H1 (cell line): ENCODE data around the gene LYPD3. TPM values are rescaled to one million over a fixed set of nuclear protein-coding genes. Genes with fewer than 3 reads are reported as not detected.
A peak's percentile ranks its signal among the peaks of the same experiment; 100 is the strongest.

Experiments used
- CTCF ChIA-PET: fragments of 300-600 bp; sonication (Branson Sonifier 250); formaldehyde crosslinking; loops from one replicate; lab custom pipeline; 2021; ENCODE audit not compliant: partially characterized antibody; lab: Charles Lee
- POLR2A ChIA-PET: fragments of 300-600 bp; sonication (Branson Sonifier 250); formaldehyde crosslinking; loops from one replicate; lab custom pipeline; 2021; ENCODE audit warnings: inconsistent platforms; ENCODE audit not compliant: partially characterized antibody; lab: Charles Lee
- DNase-seq, 2 experiments: peaks; one replicate each; pipeline versions ENCODE4 v3.0.0 to v3.0.0-alpha.2; 2010 to 2022; ENCODE audit warnings: low spot score in 2 of 2, low read depth in 1 of 2, mixed read lengths in 1 of 2
- FAIRE-seq: peaks from 2 replicates; lab custom pipeline; 2011; peaks lifted over from hg19 to GRCh38; lab: Jason Lieb, UNC
- H2AFZ ChIP-seq: 2 replicates; pipeline ENCODE4 v1.8.1; 2012; ENCODE audit warnings: low read length, inconsistent platforms
- H2AK5ac ChIP-seq: 2 replicates; pipeline ENCODE4 v1.6.1; 2013; ENCODE audit warnings: low read depth, low read length
- H2BK120ac ChIP-seq: replicated peaks from 2 replicates; pipeline ENCODE3; 2013; ENCODE audit warnings: low read depth, low read length, inconsistent platforms
- H2BK12ac ChIP-seq: 2 replicates; pipeline ENCODE4 v1.6.1; 2013; ENCODE audit warnings: low read depth, low read length
- H2BK15ac ChIP-seq: 2 replicates; pipeline ENCODE4 v1.6.1; 2013; ENCODE audit warnings: low read length
- H2BK20ac ChIP-seq: 2 replicates; pipeline ENCODE4 v1.6.1; 2013; ENCODE audit warnings: low read length
- H2BK5ac ChIP-seq: 2 replicates; pipeline ENCODE4 v1.6.1; 2013; ENCODE audit warnings: low read depth, low read length
- H3K14ac ChIP-seq: 2 replicates; pipeline ENCODE4 v1.6.1; 2013; ENCODE audit warnings: inconsistent platforms; ENCODE audit not compliant: insufficient read length
- H3K18ac ChIP-seq: 2 replicates; pipeline ENCODE4 v1.6.1; 2013; ENCODE audit warnings: low read length; ENCODE audit errors: extremely low read depth
- H3K23ac ChIP-seq: 2 replicates; pipeline ENCODE4 v1.6.1; 2013; ENCODE audit warnings: inconsistent platforms; ENCODE audit not compliant: insufficient read length
- H3K23me2 ChIP-seq: 2 replicates; pipeline ENCODE4 v1.6.1; 2013; ENCODE audit warnings: low read depth, low read length
- H3K27ac ChIP-seq: 2 replicates; pipeline ENCODE4 v1.6.1; 2011; ENCODE audit warnings: low read depth, low read length, inconsistent platforms
- H3K27me3 ChIP-seq, 4 experiments: replicated peaks in 1 of 4; 1 replicate in 1 of 4; 2 replicates in 3 of 4; pipeline versions ENCODE4 v1.6.1 to v1.8.1; 2011 to 2013; ENCODE audit warnings: low read length in 3 of 4, mild to moderate bottlenecking in 3 of 4, inconsistent platforms in 2 of 4, mixed read lengths in 2 of 4, moderate library complexity in 1 of 4; ENCODE audit not compliant: control insufficient read depth in 3 of 4, insufficient read depth in 3 of 4; ENCODE audit errors: extremely low read depth in 1 of 4
- H3K36me3 ChIP-seq, 4 experiments: 2 replicates each; pipeline versions ENCODE4 v1.6.1 to v1.8.1; 2011 to 2013; ENCODE audit warnings: mild to moderate bottlenecking in 4 of 4, low read length in 3 of 4, moderate library complexity in 2 of 4, control low read depth in 1 of 4, inconsistent platforms in 1 of 4; ENCODE audit not compliant: insufficient read depth in 4 of 4, control insufficient read depth in 2 of 4
- H3K4ac ChIP-seq: replicated peaks from 2 replicates; pipeline ENCODE3; 2013; ENCODE audit warnings: low read length, low read depth, mixed read lengths, inconsistent platforms; ENCODE audit not compliant: insufficient read length
- H3K4me1 ChIP-seq, 4 experiments: replicated peaks in 1 of 4; 1 replicate in 1 of 4; 2 replicates in 3 of 4; pipeline versions ENCODE4 v1.6.1 to v1.8.1; 2011 to 2013; ENCODE audit warnings: low read length in 3 of 4, inconsistent platforms in 2 of 4, mixed read lengths in 1 of 4; ENCODE audit not compliant: insufficient read depth in 4 of 4, control insufficient read depth in 3 of 4
- H3K4me2 ChIP-seq, 2 experiments: 2 replicates each; pipeline versions ENCODE4 v1.6.1 to v1.8.1; 2011 to 2013; ENCODE audit warnings: low read depth in 2 of 2, low read length in 2 of 2, control low read depth in 1 of 2, inconsistent platforms in 1 of 2, mild to moderate bottlenecking in 1 of 2; ENCODE audit not compliant: insufficient read depth in 1 of 2
- H3K4me3 ChIP-seq, 4 experiments: fragments of 200-600, 300-600 bp in 1 of 4; sonication (generic), shearing (Covaris generic), sonication (Bioruptor Twin) in 1 of 4; 2 replicates each; pipeline versions ENCODE4 v1.5.1 to v1.8.1; 2011 to 2016; ENCODE audit warnings: low read length in 4 of 4, low read depth in 3 of 4, control low read depth in 2 of 4, inconsistent platforms in 2 of 4, mild to moderate bottlenecking in 2 of 4, mixed read lengths in 1 of 4, moderate library complexity in 1 of 4; ENCODE audit not compliant: insufficient read depth in 2 of 4; ENCODE audit errors: extremely low read depth in 1 of 4
- H3K56ac ChIP-seq: replicated peaks from 2 replicates; pipeline ENCODE3; 2013; ENCODE audit warnings: low read depth, mild to moderate bottlenecking, mixed read lengths, low read length, inconsistent platforms; ENCODE audit not compliant: insufficient read length
- H3K79me1 ChIP-seq: 2 replicates; pipeline ENCODE4 v1.6.1; 2013; ENCODE audit warnings: low read depth, low read length, control low read depth
- H3K79me2 ChIP-seq, 2 experiments: 2 replicates each; pipeline versions ENCODE4 v1.6.1 to v1.8.1; 2012 to 2013; ENCODE audit warnings: low read length in 2 of 2, mild to moderate bottlenecking in 2 of 2, inconsistent platforms in 1 of 2; ENCODE audit not compliant: insufficient read depth in 2 of 2, control insufficient read depth in 1 of 2
- H3K9ac ChIP-seq, 4 experiments: replicated peaks in 1 of 4; 1 replicate in 1 of 4; 2 replicates in 3 of 4; pipeline versions ENCODE4 v1.6.1 to v1.8.1; 2011 to 2013; ENCODE audit warnings: low read depth in 3 of 4, low read length in 3 of 4, control low read depth in 2 of 4, mild to moderate bottlenecking in 2 of 4, moderate library complexity in 2 of 4, inconsistent platforms in 1 of 4; ENCODE audit errors: extremely low read depth in 1 of 4
- H3K9me3 ChIP-seq, 2 experiments: 2 replicates each; pipeline versions ENCODE4 v1.6.1 to v1.8.1; 2012 to 2013; ENCODE audit warnings: mild to moderate bottlenecking in 2 of 2, moderate library complexity in 2 of 2, control low read depth in 1 of 2, inconsistent platforms in 1 of 2, low read depth in 1 of 2, low read length in 1 of 2, mixed read lengths in 1 of 2; ENCODE audit not compliant: insufficient read depth in 2 of 2
- H4K20me1 ChIP-seq, 2 experiments: replicated peaks in 1 of 2; 2 replicates each; pipeline versions ENCODE3 to v1.8.1; 2011 to 2013; ENCODE audit warnings: inconsistent platforms in 2 of 2, low read length in 2 of 2, mild to moderate bottlenecking in 1 of 2; ENCODE audit not compliant: insufficient read depth in 2 of 2, control insufficient read depth in 1 of 2
- H4K5ac ChIP-seq: 2 replicates; pipeline ENCODE4 v1.6.1; 2013; ENCODE audit warnings: low read length, low read depth, mixed read lengths, inconsistent platforms; ENCODE audit not compliant: insufficient read length
- H4K8ac ChIP-seq: 2 replicates; pipeline ENCODE4 v1.8.0; 2013; ENCODE audit warnings: mild to moderate bottlenecking, moderate library complexity, low read length, inconsistent platforms; ENCODE audit not compliant: insufficient read depth; ENCODE audit errors: extremely low read depth
- H4K91ac ChIP-seq: replicated peaks from 2 replicates; pipeline ENCODE3; 2013; ENCODE audit warnings: low read length, mixed read lengths, inconsistent platforms; ENCODE audit not compliant: insufficient read length
- BACH1 ChIP-seq: IDR thresholded peaks from 2 replicates; pipeline ENCODE4 v1.6.1; 2012; ENCODE audit warnings: low read length, improper control_type of control experiment
- CBX8 ChIP-seq: fragments of 300-800, 300-1000 bp; sonication (generic); IDR thresholded peaks from 2 replicates; pipeline ENCODE4 v1.7.1; 2016; ENCODE audit warnings: low read depth, low read length, borderline replicate concordance
- EP300 ChIP-seq, 2 experiments: IDR thresholded peaks; 1 replicate in 1 of 2; 2 replicates in 1 of 2; pipeline ENCODE4 v1.6.1; 2011 to 2012; ENCODE audit warnings: low read depth in 2 of 2, low read length in 2 of 2, mild to moderate bottlenecking in 2 of 2, borderline replicate concordance in 1 of 2, inconsistent platforms in 1 of 2, moderate library complexity in 1 of 2
- GTF2F1 ChIP-seq: IDR thresholded peaks from 2 replicates; pipeline ENCODE4 v1.6.1; 2012; ENCODE audit warnings: low read depth, low read length, improper control_type of control experiment, borderline replicate concordance
- NRF1 ChIP-seq: IDR thresholded peaks from 2 replicates; pipeline ENCODE4 v1.6.1; 2011; ENCODE audit warnings: mild to moderate bottlenecking, low read depth, low read length, improper control_type of control experiment
- POLR2AphosphoS5 ChIP-seq: IDR thresholded peaks from 2 replicates; pipeline ENCODE4 v1.6.1; 2011; ENCODE audit warnings: low read depth, low read length
- RAD21 ChIP-seq, 2 experiments: IDR thresholded peaks in 1 of 2; conservative IDR thresholded peaks in 1 of 2; 2 replicates each; pipeline ENCODE4 v1.6.1; 2011; ENCODE audit warnings: low read depth in 2 of 2, low read length in 2 of 2, improper control_type of control experiment in 1 of 2, inconsistent platforms in 1 of 2, mild to moderate bottlenecking in 1 of 2, moderate library complexity in 1 of 2
- RBBP5 ChIP-seq: IDR thresholded peaks from 2 replicates; pipeline ENCODE4 v1.7.1; 2012; ENCODE audit warnings: low read depth, mild to moderate bottlenecking, inconsistent platforms, low read length, moderate library complexity, borderline replicate concordance
- RNF2 ChIP-seq: fragments of 200-900, 300-1000 bp; sonication (generic); IDR thresholded peaks from 2 replicates; pipeline ENCODE4 v1.7.1; 2016; ENCODE audit warnings: borderline replicate concordance, low read depth, mild to moderate bottlenecking, antibody characterized with exemption, low read length; ENCODE audit not compliant: poor library complexity, severe bottlenecking; ENCODE audit errors: missing control alignments
- SP2 ChIP-seq: IDR thresholded peaks from 2 replicates; pipeline ENCODE4 v1.6.1; 2012; ENCODE audit warnings: mild to moderate bottlenecking, low read length, inconsistent platforms
- TCF12 ChIP-seq: IDR thresholded peaks from 2 replicates; pipeline ENCODE4 v1.6.1; 2011; ENCODE audit warnings: low read depth, mild to moderate bottlenecking, low read length
- TEAD4 ChIP-seq: IDR thresholded peaks from 2 replicates; pipeline ENCODE4 v1.6.1; 2012; ENCODE audit warnings: low read depth, low read length, inconsistent platforms, mixed read lengths
- ZNF274 ChIP-seq: IDR thresholded peaks from 2 replicates; pipeline ENCODE4 v1.7.0; 2012; ENCODE audit warnings: low read length, borderline replicate concordance; ENCODE audit errors: extremely low read depth
- WGBS, 2 experiments: shearing (Covaris generic) in 1 of 2; methylation state at CpG; one replicate each; pipeline versions ENCODE4 v1.1.6 to v1.1.7; 2013 to 2015; ENCODE audit warnings: low lambda C conversion rate in 2 of 2, mixed read lengths in 2 of 2, inconsistent platforms in 1 of 2, low coverage in 1 of 2, missing lambda C conversion rate in 1 of 2; ENCODE audit not compliant: insufficient replicate concordance in 2 of 2, insufficient coverage in 1 of 2, insufficient read length in 1 of 2; ENCODE audit errors: extremely low coverage in 1 of 2, missing lambda C conversion rate in 1 of 2; 5-methylcytosine and 5-hydroxymethylcytosine counted together
- polyA plus RNA-seq, 7 experiments: library from polyadenylated mRNA; depleted of rRNA in 3 of 7; stranded (reverse) in 5 of 7; unstranded in 2 of 7; fragments of >200 nt in 5 of 7; fragments of 200-250 nt in 2 of 7; gene quantifications; 1 replicate in 5 of 7; 2 replicates in 1 of 7; 4 replicates in 1 of 7; pipeline versions ENCODE4 v1.2.1 to v1.2.3, GENCODE V29; 2011 to 2013; ENCODE audit warnings: missing spikeins in 2 of 7, mixed read lengths in 2 of 7
- total RNA-seq: library from RNA; stranded (reverse); fragmentation: NEBNext Ultra II Directional; extraction: Animal tissue kit (Norgen Biotek cat#: 25700); gene quantifications from 2 replicates; pipeline ENCODE4 v1.2.1, GENCODE V29; 2021

Gene LYPD3
- total and polyA plus RNA-seq, 2 of the 8 experiments (the other 6 are each of a cell fraction or from before 2014, with no cell fraction given): 4.1 to 16.4 TPM

DNA sequence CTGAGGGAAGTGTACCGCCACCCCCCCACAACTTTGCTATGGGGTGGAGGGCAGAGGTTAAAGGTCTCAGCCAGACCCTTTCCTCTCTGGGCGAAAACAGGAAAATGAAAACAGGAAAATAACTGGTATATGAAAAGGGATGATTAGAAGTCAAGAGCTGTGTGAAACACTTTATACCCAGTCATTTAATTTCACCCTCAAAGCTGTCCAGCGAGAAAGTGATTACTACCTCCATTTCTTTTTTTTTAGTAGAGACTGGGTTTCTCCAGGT is 39.7 kb upstream of the LYPD3 start:
- WGBS, 2 experiments: 86% methylated on average over 3 of the region's 3 CpGs; no CpG with 5 or more reads in 1 of the 2 experiments

More for the DNA sequence above, 39.7 kb upstream of the LYPD3 start:
- Histone ChIP-seq H3K27ac (no peak overlapping the region), H3K79me1 (no peaks in the 10 kb centered on the region), H3K23me2 (peaks cover 18% of the 10 kb centered on the region; the same call in 1 of the 2 replicates), H2AFZ (no peak overlapping the region), H3K14ac (no peak overlapping the region), H3K4me1 (peaks cover 0 to 6% (median 0%) of the 10 kb centered on the region in 4 experiments; a peak in 1 of 7 replicates), H2BK12ac (no peak overlapping the region), H4K91ac (no peak overlapping the region), H3K4ac (no peak overlapping the region), H3K4me2 (peak overlapping the region; percentile 88 to 95), H4K5ac (no peak overlapping the region), H4K8ac (no peak overlapping the region), H3K18ac (no peak overlapping the region), H3K79me2 (no peaks in the 10 kb centered on the region), H3K36me3 (no peaks in the 10 kb centered on the region), H3K56ac (no peak overlapping the region), H3K27me3 (peaks cover 3 to 16% (median 14%) of the 10 kb centered on the region in 4 experiments), H2AK5ac (no peak overlapping the region), H3K4me3 (peak overlapping the region; percentile 60 to 91 (median 76); a peak in 7 of 8 replicates), H2BK20ac (no peak overlapping the region), H3K9ac (no peak overlapping the region), H2BK15ac (no peak overlapping the region), H4K20me1 (peaks cover 0 to 2% of the 10 kb centered on the region in 2 experiments), H3K9me3 (no peaks in the 10 kb centered on the region), H2BK120ac (no peak overlapping the region), H3K23ac (no peak overlapping the region), H2BK5ac (no peak overlapping the region)
- FAIRE-seq: no peak
- DNase-seq: no peak
- ChIA-PET CTCF (interaction anchor here (0.8 to 2.3 kb wide), 15 partner anchors 10 to 144 kb away, joined by 3 to 15 read pairs (median 3); partner anchors contain the start of gene LYPD3), POLR2A (interaction anchor here (0.6 to 1.8 kb wide), 7 partner anchors 15 to 58 kb away, joined by 3 to 8 read pairs (median 3); partner anchors contain the start of genes LYPD3 and ZNF575)
- TF ChIP-seq TCF12: no peak
- TF ChIP-seq SP2: no peak
- TF ChIP-seq RNF2: no peak
- TF ChIP-seq RAD21 (IDR thresholded peaks at IDR 0.05 in 1 of 2, conservative IDR thresholded peaks at IDR 0.05 in 1 of 2; ENCODE audit: low read depth in 2 of 2, low read length in 2 of 2): no peak
- no peak for TF ChIP-seq GTF2F1
- no peak for TF ChIP-seq TEAD4
- no peak for TF ChIP-seq NRF1
- TF ChIP-seq POLR2AphosphoS5: no peak
- TF ChIP-seq BACH1: no peak
- TF ChIP-seq ZNF274: no peak
- TF ChIP-seq CBX8: no peak
- TF ChIP-seq EP300 (IDR thresholded peaks at IDR 0.05; ENCODE audit: borderline replicate concordance in 1 of 2, low read depth in 2 of 2, low read length in 2 of 2): no peak
- no peak for TF ChIP-seq RBBP5
